Measurements from ENCODE around the gene SMC3.

DNA sequence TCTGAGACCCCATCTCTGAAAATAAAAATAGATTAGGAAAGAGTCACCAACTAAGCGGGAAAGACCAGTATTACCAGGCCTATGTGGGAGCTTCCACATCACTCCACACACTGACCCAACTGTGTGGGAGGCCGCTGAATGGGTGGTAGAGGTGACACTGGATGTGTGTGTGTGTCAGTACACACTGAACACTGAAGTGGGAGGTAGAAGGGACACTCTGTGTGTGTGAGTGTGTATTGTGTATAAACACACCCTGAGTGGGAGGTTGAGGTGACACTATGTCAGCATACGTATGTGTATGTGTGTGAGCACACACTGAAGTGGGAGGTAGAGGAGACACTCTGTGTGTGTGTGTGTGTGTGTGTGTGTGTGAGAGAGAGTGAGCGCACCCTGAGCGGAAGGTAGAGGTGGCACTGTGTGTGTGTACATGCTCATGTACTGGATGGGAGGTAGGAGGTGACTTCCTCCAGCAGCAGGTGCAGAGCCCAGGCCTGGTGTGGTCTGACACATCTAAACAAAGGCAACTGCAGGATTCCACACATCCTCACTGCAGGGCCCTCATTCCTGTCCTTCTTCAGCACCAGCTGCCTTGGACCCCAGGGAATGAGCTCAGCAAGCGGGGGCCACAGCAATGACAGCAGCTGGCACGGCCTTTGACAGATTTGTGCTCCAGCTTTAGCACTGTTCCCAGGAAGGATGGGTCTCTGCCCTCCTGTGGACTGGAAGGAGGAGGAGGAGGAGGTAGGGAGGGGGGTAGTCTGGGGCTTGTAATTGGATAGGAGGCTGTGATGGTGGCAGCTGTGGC lies 50.1 kb downstream of the SMC3 start:
- TF ChIP-seq, protein P1, sequence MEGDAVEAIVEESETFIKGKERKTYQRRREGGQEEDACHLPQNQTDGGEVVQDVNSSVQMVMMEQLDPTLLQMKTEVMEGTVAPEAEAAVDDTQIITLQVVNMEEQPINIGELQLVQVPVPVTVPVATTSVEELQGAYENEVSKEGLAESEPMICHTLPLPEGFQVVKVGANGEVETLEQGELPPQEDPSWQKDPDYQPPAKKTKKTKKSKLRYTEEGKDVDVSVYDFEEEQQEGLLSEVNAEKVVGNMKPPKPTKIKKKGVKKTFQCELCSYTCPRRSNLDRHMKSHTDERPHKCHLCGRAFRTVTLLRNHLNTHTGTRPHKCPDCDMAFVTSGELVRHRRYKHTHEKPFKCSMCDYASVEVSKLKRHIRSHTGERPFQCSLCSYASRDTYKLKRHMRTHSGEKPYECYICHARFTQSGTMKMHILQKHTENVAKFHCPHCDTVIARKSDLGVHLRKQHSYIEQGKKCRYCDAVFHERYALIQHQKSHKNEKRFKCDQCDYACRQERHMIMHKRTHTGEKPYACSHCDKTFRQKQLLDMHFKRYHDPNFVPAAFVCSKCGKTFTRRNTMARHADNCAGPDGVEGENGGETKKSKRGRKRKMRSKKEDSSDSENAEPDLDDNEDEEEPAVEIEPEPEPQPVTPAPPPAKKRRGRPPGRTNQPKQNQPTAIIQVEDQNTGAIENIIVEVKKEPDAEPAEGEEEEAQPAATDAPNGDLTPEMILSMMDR (IDR thresholded peaks at IDR 0.05 in 2 of 3, conservative IDR thresholded peaks at IDR 0.05 in 1 of 3; ENCODE audit: borderline replicate concordance in 1 of 3, insufficient read depth in 1 of 3, low read depth in 2 of 3, low read length in 2 of 3) = no peak
- TF ChIP-seq EZH2phosphoT487 (IDR thresholded peaks at IDR 0.05; ENCODE audit: borderline replicate concordance) (no peak), POLR2A (IDR thresholded peaks at IDR 0.05; ENCODE audit: borderline replicate concordance, extremely low read depth, insufficient read depth, insufficient read length) (no peak), YY1 (IDR thresholded peaks at IDR 0.05; ENCODE audit: extremely low read depth, insufficient replicate concordance, low read depth, low read length) (no peak), ZNF274 (IDR thresholded peaks at IDR 0.05; ENCODE audit: low read depth, low read length) (no peak)

Data from HCT116 (cell line).